ENCODE results near the gene PLCH2.

The PLCH2 gene, protein sequence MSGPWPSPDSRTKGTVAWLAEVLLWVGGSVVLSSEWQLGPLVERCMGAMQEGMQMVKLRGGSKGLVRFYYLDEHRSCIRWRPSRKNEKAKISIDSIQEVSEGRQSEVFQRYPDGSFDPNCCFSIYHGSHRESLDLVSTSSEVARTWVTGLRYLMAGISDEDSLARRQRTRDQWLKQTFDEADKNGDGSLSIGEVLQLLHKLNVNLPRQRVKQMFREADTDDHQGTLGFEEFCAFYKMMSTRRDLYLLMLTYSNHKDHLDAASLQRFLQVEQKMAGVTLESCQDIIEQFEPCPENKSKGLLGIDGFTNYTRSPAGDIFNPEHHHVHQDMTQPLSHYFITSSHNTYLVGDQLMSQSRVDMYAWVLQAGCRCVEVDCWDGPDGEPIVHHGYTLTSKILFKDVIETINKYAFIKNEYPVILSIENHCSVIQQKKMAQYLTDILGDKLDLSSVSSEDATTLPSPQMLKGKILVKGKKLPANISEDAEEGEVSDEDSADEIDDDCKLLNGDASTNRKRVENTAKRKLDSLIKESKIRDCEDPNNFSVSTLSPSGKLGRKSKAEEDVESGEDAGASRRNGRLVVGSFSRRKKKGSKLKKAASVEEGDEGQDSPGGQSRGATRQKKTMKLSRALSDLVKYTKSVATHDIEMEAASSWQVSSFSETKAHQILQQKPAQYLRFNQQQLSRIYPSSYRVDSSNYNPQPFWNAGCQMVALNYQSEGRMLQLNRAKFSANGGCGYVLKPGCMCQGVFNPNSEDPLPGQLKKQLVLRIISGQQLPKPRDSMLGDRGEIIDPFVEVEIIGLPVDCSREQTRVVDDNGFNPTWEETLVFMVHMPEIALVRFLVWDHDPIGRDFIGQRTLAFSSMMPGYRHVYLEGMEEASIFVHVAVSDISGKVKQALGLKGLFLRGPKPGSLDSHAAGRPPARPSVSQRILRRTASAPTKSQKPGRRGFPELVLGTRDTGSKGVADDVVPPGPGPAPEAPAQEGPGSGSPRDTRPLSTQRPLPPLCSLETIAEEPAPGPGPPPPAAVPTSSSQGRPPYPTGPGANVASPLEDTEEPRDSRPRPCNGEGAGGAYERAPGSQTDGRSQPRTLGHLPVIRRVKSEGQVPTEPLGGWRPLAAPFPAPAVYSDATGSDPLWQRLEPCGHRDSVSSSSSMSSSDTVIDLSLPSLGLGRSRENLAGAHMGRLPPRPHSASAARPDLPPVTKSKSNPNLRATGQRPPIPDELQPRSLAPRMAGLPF (N-terminal part only)

DNA sequence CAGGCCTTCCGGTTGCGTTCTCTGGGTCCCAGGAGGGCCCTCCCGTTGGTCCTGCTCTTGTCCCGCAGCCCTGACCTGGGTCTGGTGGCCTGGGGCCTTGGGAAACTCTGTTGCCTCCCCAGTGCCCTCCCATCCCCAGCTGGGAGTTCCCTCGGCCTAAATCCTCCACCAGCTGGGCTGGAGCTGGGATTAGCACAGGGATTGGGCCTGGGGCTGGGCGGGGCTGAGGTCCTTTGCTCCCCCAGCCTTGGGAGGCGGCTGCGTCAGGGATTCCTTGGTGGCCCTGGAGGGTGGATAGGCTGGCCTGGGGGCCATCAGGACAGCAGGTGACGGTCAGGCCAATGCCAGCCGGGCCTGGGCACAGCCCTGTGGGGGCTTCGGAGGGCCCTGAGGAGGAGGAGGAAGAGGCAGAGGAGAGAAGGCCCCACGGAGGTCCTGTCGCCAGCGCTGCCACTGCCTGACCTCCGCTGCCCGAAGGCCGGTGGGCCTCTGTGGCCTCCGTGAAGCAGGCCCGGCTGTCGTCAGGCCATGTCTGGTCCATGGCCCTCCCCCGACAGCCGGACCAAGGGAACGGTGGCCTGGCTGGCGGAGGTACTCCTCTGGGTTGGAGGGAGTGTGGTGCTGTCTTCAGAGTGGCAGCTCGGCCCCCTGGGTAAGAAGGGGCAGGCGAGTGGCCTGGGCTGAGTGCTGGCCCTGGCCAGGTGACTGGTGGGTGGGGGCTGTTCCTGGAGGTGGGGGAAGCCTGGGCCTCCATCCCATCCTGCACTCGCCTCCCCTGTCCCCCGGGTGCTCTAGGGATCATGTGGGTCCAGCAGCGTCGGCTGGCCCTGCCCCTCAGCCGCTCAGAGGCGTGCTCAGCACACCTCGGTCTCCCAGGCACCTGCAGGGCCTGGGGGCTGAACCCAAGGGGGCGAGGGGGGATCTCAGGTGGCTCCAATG is at the start of gene PLCH2:
Gene PLCH2, plus strand, starts transcription at position 229 of the 939 bp plus-strand sequence. Its CDS starts 300 bp downstream, at position 529.
- no peak for DNase-seq (ENCODE audit: low read depth in 4 of 4, low spot score in 1 of 4)

DNA sequence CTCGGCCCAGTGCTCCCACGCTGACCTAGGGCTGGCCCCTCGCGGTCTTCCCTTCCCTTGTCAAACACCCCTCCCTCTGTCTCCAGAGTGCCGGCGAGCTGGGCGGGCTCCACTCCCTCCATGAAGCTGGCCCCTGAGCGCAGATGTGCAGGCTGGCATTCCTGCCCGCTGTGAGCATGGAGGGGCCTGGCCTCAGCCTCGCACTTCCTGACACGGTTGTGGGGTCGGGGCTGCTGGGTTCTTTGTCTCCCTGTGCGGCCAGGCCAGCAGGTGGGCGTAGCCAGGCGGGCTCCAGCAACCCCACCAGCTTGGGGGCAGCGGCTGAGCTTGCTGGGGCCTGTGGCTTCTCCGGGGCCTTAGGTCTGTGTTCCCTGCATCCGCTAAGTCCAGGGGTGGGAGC is 49.5 kb upstream of the PLCH2 start:
- no peak for DNase-seq (ENCODE audit: low read depth in 4 of 4, low spot score in 1 of 4)

DNA sequence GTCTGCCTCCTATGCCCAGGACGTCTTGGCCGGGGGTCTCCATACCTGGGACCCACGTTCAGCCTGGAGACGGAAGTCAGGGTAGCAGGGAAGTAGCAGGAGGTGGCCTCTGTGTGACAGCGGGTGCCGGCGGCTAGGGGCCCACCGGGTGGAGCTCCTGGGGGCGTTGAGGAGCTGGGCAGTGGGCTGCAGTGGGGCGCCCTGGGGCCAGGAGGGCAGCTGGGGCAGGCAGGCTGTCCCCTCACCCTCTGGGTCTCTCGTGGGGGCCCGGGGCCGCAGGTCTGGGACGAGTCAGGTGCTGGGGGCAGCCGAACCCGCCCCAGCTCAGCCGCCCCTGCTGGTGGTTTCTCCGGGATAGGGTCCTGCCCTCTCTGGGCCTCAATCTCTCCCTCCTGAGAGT is 49.0 kb upstream of the PLCH2 start:
- no peak for DNase-seq (ENCODE audit: low read depth in 4 of 4, low spot score in 1 of 4)

DNA sequence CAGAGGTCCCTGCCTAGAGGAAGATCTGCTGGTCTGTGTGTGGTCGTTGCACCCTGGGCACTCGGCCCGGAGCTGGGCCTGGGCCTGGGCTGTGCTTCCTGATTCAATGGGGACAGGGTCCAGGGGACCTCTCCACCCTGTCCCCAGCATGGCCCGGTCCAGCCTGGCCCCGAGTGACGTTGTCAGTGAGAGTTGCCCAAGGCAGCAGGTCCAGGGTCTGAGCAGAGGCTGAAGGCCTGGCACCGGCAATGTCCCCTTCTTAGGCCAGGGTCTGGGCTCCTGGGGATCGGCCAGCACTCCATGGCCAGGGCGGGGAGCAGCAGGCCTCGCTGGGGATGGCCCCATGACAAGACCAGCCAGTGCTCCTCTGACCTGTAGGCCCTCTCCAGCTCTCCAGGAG is 48.1 kb upstream of the PLCH2 start:
- DNase-seq (ENCODE audit: low read depth in 4 of 4, low spot score in 1 of 4) = no peak

DNA sequence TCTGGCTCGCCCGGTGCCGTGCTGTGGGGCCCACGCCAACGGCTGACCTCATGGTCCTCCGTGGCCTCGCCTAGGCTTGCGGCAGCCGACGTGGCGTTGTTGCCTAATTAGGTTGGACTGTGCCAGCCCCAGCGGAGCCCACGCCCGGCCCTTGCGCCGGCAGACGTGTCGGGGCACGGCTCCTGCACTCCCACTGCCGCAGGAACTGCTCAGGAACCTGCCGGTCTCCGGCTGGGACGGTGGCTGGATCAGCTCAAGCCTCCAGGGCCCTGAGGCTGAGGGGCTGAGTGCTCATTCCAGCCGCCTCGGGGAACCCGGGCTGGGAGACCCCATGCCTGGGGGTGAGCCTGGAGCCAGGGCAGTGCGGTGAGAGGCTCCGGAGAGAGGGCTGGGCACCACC is 47.6 kb upstream of the PLCH2 start:
- DNase-seq (ENCODE audit: low read depth in 4 of 4, low spot score in 1 of 4) = no peak

DNA sequence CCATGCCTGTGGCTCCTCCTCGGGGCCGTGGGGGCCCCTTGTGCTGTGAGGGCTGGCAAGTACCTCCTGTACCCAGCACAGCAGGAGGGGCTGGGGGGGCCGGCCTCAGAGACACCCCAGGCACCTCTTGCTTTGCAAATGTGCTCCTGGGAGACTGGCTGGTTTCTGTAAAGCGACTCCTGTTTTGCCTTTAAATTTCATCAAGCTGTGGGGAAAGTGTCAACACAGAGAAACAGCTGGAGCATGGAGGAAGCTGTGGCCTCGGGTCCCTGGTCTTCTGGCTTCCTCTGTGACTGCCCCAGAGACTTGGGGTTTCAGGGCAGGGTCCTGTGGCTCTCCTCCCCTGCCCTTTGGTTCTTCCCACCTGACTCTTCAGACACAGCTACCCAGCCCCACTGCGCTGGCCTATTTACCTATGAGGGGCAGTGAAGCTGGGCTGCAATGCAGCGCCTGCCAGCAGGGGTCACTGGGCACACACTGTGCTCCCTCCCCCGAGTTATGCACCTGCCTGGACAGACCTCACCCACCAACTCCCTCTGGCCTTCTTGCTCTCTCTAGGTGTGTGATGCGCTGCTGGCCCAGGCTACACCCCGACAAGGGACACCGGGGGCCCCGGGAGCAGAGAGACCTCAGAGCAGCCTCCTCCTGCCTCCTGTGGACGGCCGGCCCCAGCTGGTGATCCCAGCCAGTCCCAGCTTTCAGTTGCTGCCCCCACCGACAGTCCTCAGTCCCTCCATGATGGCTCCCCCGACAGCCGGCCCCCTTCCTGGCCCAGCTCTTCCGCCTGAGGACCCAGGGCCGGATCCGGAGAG is 46.1 kb upstream of the PLCH2 start:
- DNase-seq (ENCODE audit: low read depth in 4 of 4, low spot score in 1 of 4) = no peak

DNA sequence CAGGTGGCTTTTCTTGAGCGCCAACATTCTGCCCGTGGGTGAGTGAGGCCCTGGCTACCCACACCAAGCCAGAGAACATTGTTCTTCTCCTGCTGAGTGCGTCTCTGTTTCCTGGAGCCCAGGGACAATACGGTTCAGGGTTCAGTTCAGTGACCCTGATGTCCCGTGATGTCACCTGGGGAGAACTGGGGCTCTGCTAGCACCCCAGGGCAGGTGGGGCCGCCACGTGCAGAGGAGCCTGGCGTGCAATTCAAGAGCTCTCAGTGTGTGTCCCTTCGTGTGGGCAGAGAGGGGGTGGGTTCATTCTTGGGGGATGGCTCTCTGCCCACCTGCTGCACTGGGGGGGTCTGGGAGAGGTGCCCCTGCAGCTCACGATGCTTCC is 45.5 kb upstream of the PLCH2 start:
- DNase-seq (ENCODE audit: low read depth in 4 of 4, low spot score in 1 of 4) = no peak

DNA sequence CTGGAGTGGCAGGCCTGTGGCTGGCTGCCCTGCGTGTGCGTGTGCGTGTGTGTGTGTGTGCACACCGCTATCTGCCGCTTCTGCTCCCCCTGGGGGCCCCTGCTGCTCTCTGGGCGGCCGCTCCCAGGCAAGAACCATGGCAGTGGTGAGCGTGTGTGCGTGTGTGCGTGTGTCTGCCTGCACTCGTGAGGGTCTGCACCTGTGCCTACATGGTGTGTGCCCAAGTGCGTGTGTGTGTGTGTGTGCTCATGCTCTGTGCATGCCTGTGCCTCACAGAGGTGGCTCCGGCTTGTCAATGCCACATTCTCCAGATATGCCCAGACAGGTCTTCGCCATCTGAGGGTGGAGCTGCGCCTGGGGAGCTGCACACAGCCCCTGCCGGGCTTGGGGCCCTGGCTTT is 45.0 kb upstream of the PLCH2 start:
- DNase-seq (ENCODE audit: low read depth in 4 of 4, low spot score in 1 of 4) = no peak

DNA sequence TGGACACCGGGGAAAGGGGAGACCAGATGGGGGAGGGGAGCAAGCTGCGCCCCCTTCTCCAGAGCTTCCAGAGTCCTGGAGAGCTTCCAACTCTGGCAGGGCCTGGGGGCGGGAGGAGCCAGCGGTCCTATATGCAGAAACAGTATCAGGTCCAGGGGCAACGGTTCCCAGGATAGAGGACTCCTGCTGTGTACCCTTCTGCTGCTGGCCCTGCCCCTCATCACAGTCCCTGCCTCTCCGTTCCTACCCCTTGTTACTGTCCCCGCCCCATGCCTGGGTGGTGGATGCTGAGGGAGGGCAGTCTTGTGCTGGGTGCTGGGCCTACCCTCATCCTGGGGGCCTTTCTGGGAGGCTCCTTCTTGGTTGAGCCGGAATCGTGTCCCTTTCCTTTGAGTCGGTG is 44.6 kb upstream of the PLCH2 start:
- no peak for DNase-seq (ENCODE audit: low read depth in 4 of 4, low spot score in 1 of 4)

DNA sequence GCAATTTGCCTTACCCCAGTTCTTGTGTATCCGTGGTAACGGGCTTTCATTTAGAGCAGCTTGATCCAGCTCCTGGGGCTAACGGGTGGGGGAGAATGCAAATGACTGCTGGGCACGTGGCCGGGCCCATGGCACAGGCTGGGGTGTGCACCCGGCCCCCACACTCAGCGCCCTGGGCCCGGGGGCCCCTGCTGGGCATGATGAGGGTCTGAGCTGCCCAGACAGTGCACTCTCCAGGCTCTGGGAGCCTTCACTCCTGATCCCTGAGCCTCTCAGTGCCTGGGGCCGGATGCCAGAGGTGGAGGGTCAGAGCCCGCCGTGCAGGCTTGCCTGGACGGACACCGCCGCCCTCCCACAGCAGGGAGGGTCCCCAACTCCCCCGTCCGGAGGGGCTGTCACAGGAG is 43.6 kb upstream of the PLCH2 start:
- no peak for DNase-seq (ENCODE audit: low read depth in 4 of 4, low spot score in 1 of 4)

DNA sequence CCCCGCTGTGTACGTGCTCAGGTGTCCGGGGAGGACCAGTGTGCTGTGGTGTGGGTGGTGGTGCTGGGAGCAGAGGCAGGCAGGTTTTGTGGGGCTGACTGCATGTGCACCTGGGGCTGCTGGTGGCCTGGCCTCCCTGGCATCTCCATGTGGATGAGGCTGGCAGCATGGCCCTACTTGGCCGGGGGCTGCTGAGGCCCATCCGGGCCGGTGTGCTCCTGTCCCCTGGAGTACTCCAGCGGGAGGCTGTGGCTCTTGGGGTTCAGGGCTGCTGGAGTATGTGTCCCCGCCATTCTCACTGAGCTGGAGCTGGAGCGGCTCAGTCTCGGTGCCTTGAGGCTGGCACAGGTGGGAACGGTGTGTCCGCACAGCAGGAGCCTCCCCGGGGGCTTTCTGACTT is 42.9 kb upstream of the PLCH2 start:
- no peak for DNase-seq (ENCODE audit: low read depth in 4 of 4, low spot score in 1 of 4)

DNA sequence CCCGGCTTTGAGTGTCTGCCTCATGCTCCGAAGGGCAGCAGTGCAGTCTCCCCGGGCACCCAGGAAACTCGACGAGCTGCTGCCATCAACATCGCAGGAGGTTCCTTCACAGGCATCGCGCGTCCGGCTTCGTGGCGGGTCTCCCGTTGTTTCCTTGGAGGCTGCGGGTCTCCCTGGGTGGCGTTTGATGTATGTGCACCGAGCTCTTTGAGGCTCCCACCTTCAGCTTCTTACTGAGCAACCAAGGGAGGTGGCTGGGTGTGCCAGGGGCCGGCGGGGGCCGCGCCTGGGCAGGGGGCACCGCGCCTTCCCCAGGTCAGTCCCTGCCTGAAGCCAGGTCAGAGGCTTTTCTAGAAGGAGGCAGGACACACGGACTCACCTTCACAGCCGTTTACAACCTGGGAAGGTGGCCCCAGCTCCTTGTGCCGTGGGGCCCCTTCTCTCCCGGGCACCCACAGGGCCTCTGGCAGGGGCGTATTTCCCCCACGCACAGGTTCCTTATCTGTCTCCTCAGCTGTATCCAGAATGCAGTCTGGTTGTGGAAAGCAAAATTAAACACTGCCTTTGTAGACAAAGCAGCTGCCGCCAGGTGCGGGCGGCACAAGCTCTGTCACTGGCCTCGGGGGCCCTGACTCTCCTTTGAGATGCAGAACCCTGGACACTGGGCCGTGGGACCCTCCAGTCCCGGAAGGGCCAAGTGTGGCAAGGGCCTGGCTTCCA is 42.0 kb upstream of the PLCH2 start:
- DNase-seq (ENCODE audit: low read depth in 4 of 4, low spot score in 1 of 4) = no peak

DNA sequence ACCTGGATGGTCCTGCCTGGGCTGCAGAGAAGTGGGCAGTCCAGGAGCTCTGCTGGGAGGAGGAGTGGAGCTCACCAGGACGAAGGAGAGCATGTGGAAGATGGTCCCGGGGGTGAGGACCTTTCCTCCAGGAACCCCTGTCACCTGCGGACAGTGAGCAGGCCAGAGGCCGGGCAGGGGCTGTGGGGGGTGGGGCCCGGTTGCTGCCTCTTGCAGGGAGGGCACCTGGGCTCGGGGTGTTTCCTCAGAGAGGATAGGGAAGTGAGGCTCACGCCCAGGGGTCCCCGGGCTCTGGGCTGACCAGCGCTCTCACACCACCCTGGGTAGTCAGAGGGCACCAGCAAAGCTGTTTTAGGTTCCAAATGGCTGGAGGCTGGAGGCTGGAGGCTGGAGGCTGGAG is 41.0 kb upstream of the PLCH2 start:
- DNase-seq (ENCODE audit: low read depth in 4 of 4, low spot score in 1 of 4) = no peak

DNA sequence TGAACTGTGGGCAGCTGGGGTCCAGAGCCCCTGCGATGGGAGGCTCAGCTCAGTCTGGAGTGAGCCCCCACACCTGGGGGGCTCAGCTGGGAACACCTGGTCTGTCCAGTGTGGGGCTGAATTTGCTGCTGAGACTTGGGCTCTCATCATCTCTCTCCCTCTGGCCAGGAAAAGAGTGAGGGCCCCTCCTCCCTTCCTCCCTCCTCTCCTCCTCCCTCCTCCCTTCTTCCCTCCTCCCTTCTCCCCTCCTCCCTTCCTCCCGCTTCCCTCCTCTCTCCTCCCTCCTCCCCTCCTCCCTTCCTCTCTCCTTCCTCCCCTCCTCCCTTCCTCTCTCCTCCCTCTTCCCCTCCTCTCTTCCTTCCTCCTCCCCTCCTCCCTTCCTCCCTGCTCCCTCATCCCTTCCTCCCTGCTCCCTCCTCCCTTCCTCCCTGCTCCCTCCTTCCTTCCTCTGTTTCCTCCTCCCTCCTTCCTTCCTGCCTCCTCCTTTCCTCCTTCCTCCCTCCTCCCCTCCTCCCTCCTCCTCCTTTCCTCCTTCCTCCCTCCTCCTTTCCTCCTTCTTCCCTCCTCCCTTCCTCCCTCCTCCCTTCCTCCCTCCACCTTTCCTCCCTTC is 40.2 kb upstream of the PLCH2 start:
- no peak for DNase-seq (ENCODE audit: low read depth in 4 of 4, low spot score in 1 of 4)

DNA sequence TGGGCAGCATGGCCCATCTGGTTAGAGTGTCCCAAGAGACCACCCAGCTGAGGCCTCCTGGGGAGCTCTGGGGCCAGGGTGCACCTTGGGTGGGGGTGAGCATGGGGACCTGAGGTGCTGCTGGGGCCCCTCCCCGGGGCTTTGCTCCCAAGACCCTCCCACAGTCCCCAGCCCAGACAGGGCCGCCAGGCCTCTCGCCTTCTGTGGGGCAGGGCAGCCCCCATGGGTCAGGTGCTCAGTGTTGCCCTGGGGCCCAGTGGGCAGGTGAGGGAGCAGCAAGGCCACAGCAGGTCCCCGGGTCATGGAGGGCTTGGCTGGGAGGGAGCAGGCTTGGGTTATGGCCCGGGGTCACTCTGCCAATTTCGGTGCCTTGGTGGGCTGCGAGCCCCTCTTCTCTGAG is 39.2 kb upstream of the PLCH2 start:
- no peak for DNase-seq (ENCODE audit: low read depth in 4 of 4, low spot score in 1 of 4)

DNA sequence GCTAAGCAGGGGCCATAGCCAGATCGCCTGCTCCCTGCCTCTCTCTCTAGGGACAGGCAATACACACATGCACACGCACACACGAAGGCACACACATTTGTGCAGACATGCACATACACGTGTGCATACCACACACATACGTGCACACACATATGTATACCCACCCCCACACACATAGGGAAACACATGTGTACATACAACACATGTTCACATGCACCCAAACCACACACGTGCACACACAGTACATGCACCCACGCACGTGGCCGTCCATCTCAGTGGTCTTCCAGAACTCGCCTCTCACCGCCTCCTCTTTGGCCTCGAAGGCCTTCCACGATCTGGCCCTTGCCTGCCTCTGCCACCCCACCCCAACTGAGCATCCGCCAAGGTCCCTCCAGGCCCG is 38.5 kb upstream of the PLCH2 start:
- DNase-seq (ENCODE audit: low read depth in 4 of 4, low spot score in 1 of 4) = no peak

DNA sequence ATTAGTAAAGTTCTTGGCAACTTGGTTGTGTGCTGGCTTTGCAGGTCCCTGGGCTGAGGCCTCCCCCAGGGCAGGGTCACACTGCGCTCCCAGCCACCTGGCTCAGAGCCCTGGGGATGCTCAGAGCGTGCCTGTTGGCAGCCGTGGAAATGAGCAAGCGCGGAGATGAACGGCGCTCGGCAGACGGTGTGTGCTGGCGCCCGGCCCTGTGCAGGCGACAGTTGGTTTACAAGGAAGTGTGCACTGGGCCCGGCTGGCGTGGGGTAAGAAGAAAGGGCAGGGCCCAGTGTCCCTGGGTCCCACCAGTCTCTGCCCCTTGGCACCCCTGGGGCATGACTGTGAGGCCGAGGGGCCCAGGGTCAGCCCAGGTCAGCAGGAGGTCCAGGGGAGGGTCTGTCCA is 38.1 kb upstream of the PLCH2 start:
- no peak for DNase-seq (ENCODE audit: low read depth in 4 of 4, low spot score in 1 of 4)

DNA sequence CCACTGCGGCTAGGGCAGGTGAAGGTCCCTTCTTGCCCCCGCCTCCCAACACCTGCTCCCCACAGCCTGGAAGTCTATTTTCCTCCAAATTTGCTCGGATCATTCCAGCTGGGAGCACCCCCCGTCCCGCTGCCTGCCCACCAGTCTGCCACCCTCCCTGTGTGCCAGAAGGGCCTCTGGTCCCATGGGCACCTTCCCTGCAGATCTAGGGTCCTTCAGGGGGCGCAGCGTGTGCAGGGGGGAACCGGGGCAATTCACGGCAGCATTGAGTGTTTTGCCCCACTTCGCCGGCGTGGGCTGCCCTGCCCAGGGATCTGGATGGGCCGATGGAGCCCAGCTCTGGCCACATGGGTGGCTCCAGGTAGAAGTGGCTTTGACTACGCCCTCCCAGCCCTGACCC is 37.4 kb upstream of the PLCH2 start:
- no peak for DNase-seq (ENCODE audit: low read depth in 4 of 4, low spot score in 1 of 4)

DNA sequence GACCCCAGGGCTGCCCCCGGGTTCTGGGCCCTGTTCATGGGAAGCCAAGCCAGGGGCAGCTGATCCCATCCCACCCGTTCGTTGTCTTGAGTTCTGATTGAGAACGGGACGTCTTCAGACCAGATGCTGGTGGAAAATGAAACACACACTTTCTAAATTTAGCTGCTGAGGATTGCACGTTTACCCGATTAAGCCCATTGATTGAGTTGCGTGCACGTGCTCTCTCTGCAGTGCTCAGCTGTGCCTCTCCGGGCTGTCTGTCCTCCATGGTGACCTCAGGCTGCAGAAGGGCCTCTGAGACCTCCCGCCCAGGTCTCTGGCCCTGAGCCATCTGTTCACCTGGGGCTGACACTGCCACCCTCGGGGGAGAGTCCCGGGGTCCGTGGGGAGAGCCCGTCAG is 36.7 kb upstream of the PLCH2 start:
- no peak for DNase-seq (ENCODE audit: low read depth in 4 of 4, low spot score in 1 of 4)

All from stimulated activated CD4-positive, alpha-beta T cell treated with anti-CD3 and anti-CD28 coated beads, Interleukin-1b, Interleukin-23, amount 100 ng/mL, for 24 hours (primary cell).